ENCODE data around the gene CCDC90B. TPM values are rescaled to one million over a fixed set of nuclear protein-coding genes. Genes with fewer than 3 reads are reported as not detected.

The CCDC90B gene
- total and polyA plus RNA-seq, 2 of the 13 experiments (the other 11 are each of a cell fraction or from before 2014, with no cell fraction given) = 17.1 to 46.1 TPM

DNA sequence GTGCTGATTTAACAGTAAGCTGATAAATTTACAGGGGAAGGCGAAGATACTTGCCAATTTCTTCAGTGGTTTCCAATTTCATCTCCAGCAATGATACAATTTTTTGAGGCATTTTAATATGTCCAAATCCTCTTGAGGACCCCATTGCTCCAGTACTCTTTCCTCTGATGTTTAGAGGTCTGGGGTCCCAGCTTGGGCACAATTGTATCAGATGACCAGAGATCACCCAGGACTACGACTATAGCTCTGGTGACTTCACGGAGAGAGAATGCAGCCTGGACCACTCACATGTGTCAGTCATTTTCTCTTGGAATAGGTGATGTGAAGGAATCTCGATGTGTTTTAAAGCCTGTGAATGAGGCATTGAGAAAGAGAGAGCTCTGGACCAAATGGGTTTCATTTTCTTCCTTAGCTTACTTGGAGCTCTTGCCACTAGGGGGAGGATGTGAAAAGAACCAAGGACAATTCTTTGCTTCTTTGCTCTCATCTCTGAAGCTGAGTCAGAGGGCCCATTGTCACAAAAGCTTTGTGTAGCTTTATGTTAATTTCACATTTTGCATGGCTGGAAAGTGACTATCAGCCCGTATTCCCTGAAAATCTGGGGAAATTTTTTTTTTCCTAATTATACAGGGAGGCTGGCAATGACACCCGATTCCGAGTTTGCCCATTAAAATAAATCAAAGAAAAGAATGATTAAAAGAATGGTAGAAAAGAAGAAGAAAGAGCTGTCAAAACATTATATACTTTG is 6.7 kb upstream of the CCDC90B start:
- Histone ChIP-seq H3K4me2 (ENCODE audit: low read depth, low read length) (peak overlapping the region; percentile 56), H4K20me1 (ENCODE audit: insufficient read depth, low read length) (no peaks in the 10 kb centered on the region), H3K27ac (ENCODE audit: extremely low read length, insufficient read depth, low read length) (no peak overlapping the region), H3K79me2 (ENCODE audit: insufficient read depth, low read length) (no peaks in the 10 kb centered on the region), H3K4me1 (ENCODE audit: insufficient read depth, low read length) (no peaks in the 10 kb centered on the region), H3K4me3 (replicated peaks in 1 of 3; ENCODE audit: insufficient read depth in 1 of 3, low read depth in 2 of 3, low read length in 3 of 3) (no peak overlapping the region), H3K9me3 (ENCODE audit: low read length) (no peaks in the 10 kb centered on the region), H3K9ac (ENCODE audit: insufficient read depth, low read depth, low read length) (no peak overlapping the region), H3K27me3 (ENCODE audit: control insufficient read depth in 1 of 2, insufficient read depth in 2 of 2, low read length in 2 of 2) (no peaks in the 10 kb centered on the region), H2AFZ (ENCODE audit: low read length) (no peak overlapping the region), H3K36me3 (replicated peaks in 1 of 2; ENCODE audit: control insufficient read depth in 1 of 2, insufficient read depth in 2 of 2, low read length in 2 of 2) (no peaks in the 10 kb centered on the region)
- ATAC-seq = peak; percentile 87
- peak; percentile 57 for DNase-seq (ENCODE audit: low spot score)
- 42% methylated on average over 7 of the region's 7 CpGs for WGBS (ENCODE audit: low lambda C conversion rate)
- POLR2A ChIA-PET = interaction anchor here (1.0 kb wide), 1 partner anchor 8 kb away, joined by 3 read pairs; no protein-coding TSS in a partner anchor
- CTCF ChIA-PET (ENCODE audit: low intra/inter-chr PET ratio, low total read pairs) = interaction anchor here (0.9 to 1.7 kb wide), 3 partner anchors 431 to 526 kb away, joined by 5 to 8 read pairs (median 7); no protein-coding TSS in a partner anchor
- in situ Hi-C loops (cut with HindIII; ENCODE audit: extremely low pct_ligation_motif_present, low pct_unique_long_range_greater_than_20kb) (loop anchor here (5.0 to 10.0 kb wide), 2 partner anchors 422 to 529 kb away; no protein-coding TSS in a partner anchor), intact Hi-C loops (cut with micrococcal nuclease; ENCODE audit: unreplicated experiment) (loop anchor here (1.0 to 2.0 kb wide), 4 partner anchors 378 to 528 kb away; no protein-coding TSS in a partner anchor)
- TF ChIP-seq NFATC3 (CRISPR knock-in tag; IDR thresholded peaks at IDR 0.05) = no peak
- no peak for TF ChIP-seq ZNF18 (CRISPR knock-in tag; IDR thresholded peaks at IDR 0.05; ENCODE audit: insufficient replicate concordance)
- peak; percentile 71 for TF ChIP-seq CTCF (CRISPR knock-in tag; IDR thresholded peaks at IDR 0.05)
- TF ChIP-seq ZNF563 (CRISPR knock-in tag; IDR thresholded peaks at IDR 0.05) = no peak
- peak; percentile 69 for TF ChIP-seq SMC3 (IDR thresholded peaks at IDR 0.05; ENCODE audit: low read length)
- peak; percentile 59 for TF ChIP-seq STAG1 (CRISPR knock-in tag; IDR thresholded peaks at IDR 0.05)
- peak; percentile 88 for FAIRE-seq
- BruUV-seq (replicated peaks) = no TSS peak

All from HepG2 (cell line).